SKM-1 treated with dmso at 0.1 percent for 144 hours (cell line): ENCODE data around the gene FCSK.

Experiments
- DNase-seq: peaks from one replicate; lab custom pipeline; 2025; ENCODE audit not compliant: unreplicated experiment; lab: John Stamatoyannopoulos, UW

FCSK gene

GRCh38 chr16:70453117-70453891, 1.1 kb upstream of the FCSK start:
- DNase-seq = no peak

- no peak for DNase-seq
Observed at GRCh38 chr16:70453892-70454221, 538 bp upstream of the FCSK start.

- DNase-seq = no peak
Observed at GRCh38 chr16:70455910-70456309, 1.5 kb downstream of the FCSK start.

- DNase-seq = no peak
Observed at GRCh38 chr16:70457446-70458166, 3.2 kb downstream of the FCSK start.

GRCh38 chr16:70460737-70461261, 6.4 kb downstream of the FCSK start:
- DNase-seq = no peak

- no peak for DNase-seq
Observed at GRCh38 chr16:70463235-70463634, 8.8 kb downstream of the FCSK start.

- no peak for DNase-seq
Observed at GRCh38 chr16:70465999-70466804, 11.8 kb downstream of the FCSK start.

- no peak for DNase-seq
Observed at GRCh38 chr16:70466805-70467076, 12.3 kb downstream of the FCSK start.

GRCh38 chr16:70467113-70467512, 12.7 kb downstream of the FCSK start:
- no peak for DNase-seq

GRCh38 chr16:70467608-70468007, 13.2 kb downstream of the FCSK start:
- DNase-seq = no peak

- DNase-seq = no peak
Observed at GRCh38 chr16:70468776-70469525, 14.6 kb downstream of the FCSK start.

GRCh38 chr16:70470141-70470926, 15.9 kb downstream of the FCSK start:
- DNase-seq = no peak

- DNase-seq = no peak
Observed at GRCh38 chr16:70470927-70471341, 16.5 kb downstream of the FCSK start.

GRCh38 chr16:70472786-70473433, 18.5 kb downstream of the FCSK start:
- no peak for DNase-seq

GRCh38 chr16:70473446-70474319, 19.3 kb downstream of the FCSK start:
- DNase-seq = no peak

- no peak for DNase-seq
Observed at GRCh38 chr16:70474320-70475053, 20.1 kb downstream of the FCSK start.

- no peak for DNase-seq
Observed at GRCh38 chr16:70475054-70475871, 20.9 kb downstream of the FCSK start.
